ENCODE results near the gene LBH.

LBH gene

GRCh38 chr2:30235859-30236535 is 4.7 kb downstream of the LBH start:
- DNase-seq, result no peak

DNA sequence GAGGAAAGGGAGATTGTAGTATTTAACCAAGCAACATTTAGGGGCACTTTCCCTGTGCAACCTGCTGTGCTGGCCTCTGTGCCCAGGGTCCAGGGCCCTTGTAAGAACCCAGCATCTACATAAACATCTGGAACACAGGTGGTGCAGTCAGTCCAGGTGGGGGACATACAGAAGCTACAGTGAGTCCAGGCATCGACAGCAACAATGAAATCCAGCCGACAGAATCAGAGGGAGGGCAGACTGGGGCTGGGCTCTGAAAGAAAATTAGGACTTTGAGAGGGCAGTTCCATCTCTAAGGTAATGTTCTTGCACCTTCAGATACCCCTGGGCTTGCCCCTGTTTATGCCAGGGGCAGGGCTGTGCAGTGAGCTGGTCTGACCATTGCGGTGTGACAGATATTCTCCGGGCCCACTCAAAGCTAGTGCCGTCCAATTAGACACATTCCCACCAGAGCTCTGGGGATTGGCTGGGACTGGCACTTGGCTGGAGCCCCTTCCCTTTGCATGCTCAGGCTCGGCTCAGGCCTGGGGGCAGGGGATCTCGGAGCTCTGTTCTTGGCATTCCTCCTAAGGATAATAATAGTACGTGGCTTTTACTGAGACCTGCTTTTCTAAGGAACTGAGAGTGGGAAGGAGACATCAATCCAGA is 5.4 kb downstream of the LBH start:
- no peak for DNase-seq

DNA sequence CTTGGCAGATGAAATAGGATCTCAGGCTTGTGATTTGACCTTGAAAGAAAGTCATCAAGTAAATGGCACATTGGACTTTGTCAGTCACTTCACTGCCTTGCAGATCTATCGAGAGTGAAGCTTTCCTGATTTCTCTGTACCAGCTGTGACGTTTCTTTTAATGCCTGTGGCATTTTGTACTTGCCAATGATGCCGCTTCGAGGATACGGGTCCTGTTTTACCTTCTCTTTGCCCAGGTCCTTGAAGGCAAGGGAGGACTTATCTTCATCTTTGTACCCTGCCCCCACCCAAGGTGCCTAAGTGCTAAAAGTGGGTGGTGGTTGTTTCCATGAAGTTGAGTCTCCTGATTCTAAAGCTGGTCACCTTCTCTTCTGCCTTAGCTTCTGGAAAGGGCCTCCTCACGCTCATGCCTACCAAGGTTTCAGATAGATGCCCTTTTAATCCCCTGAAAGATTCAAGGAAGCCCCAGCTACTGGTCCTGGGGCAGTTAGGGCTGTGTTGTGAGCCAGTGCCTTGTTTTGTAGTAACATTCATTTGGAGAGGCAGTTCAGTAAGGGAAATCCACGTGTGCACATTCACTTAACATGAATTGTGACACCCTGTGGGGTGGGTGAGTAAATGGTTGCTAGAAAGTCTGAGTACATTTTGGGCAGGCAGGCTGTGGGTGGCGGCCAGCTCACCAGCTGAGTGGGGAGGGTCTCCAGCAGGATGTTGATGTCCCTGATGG is 6.1 kb downstream of the LBH start:
- no peak for DNase-seq

- DNase-seq, result no peak
Measured at GRCh38 chr2:30237966-30238800, 6.8 kb downstream of the LBH start.

- peak; percentile 46 for DNase-seq
Measured at GRCh38 chr2:30239308-30239985, 8.1 kb downstream of the LBH start.

DNA sequence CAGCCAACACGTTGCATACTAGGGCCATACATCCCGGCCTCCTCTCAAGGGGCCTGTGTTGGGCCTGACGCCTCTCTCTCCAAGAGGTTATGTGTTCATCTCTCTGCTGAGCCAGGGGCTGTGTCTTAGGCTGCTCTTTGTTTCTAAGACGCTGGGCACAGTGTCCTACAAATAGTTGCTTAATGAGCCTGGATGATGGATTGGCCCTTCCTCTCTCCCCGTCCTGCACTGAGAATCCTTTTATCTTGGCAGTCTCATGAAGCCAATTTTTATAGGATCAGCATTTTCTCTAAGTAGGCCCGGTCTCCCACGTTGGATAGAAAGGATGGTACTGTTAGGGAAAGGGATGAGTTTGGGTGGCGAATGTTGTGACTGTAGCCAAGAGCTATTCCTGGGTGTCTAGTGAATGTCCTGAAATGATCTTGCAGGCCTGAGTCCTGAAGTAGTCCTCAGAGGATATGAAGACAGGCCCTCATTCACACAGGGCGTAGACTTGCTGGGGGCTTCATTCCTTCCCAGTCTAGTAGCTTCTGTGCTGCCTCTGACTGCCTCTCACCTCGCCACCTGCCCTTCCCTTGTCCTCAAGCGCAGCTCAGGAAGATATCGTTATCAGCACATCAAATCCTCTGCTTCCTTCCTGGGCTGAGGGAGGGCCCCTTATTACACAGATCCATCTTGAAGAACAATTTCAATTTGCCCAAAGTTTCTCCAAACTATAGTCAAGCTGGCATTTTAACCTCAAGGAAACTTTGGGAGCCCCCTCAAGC is 8.8 kb downstream of the LBH start:
- no peak for DNase-seq

DNA sequence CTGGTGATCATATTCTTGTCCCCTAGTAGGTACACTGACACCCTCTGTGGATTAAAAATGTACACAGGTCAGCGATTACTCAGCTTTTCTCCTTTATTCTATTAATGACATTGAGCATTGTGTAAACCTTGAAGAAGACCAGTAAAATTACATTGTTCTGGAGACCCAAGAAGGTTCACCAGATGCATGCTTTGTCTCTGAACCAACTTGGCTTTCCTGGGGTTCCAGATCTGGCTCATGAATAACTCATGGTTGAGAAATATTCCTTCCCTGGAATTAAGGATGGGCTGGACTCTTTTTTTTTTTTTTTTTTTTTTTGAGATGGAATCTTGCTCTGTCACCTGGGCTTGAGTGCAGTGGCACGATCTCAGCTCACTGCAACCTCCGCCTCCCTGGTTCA is 11.9 kb downstream of the LBH start:
- no peak for DNase-seq

DNA sequence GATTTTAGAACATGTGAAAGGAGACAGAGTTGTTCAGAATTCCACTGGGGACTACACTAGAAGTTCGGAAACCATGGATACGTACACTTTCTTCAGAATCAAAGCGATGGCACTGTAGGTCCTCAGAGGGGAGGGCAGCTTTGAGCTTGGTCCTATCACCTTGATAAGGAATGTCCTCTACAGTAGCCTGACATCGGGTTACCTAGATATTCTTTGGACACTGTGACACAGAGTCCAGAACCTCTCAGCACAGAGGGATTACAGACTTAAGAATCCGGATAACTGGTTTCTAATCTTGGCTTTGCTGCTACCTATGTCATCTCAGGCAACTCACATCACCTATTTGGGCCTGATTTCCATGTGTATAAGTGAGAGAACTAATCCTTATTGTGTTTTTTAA is 14.0 kb downstream of the LBH start:
- DNase-seq, result no peak

DNA sequence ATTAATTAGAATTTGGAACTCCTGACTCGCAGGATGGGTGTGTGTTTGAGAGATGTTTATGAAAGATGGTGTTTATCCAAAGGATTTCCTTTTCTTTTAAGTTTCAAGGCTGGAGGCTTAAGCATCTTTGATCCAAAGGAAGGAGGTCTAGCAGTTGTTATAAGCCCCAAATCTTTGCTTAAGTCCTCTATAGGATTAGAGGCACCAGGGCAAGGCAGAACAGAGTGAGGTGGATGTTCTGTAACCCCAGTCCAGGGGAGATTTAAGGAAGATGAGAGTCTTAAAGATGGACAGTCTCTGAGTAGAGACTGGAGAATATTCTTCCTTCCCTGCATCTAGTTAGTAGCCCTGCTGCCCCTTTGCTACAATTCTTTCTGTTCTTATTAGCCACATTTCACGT is 17.5 kb downstream of the LBH start:
- no peak for DNase-seq

DNA sequence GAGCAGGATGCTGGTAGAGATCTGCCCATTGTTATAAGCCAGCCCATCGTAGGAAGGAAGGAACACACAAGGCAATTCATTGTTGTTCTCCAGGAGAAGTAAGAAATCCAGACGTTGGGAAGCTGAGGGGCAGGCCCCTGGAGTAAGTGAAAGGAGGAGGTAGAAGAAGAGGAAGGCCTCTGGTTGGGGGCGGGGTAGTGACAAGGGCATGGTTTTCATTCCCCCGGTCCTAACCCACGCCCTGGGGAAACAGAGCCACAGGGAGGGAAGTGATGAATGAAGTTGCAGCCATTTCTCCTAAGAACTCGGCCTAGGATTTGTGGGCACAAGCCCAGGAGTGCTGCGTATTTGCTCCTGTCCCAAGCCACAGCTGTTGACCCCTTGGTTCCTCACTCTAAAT is 18.0 kb downstream of the LBH start:
- no peak for DNase-seq

DNA sequence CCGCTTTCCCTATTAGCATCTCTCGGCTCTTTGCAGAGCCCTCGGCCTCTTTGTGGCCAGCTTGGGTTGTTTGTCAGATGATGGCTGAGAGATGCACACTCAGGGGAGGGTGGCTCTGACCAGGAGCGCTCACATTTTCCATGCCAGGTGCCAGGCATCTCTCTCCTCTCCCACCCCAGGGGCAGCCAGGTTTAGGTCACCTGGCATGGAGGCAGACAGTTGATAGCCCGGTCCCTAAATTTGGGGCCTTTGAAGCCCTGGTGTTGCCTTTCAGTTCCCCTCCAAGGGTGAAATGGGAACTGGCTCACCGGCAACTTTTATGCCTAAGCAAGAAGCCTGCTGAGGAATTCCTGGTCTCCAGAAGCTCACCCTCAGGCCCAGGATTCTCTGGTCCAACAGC is 19.1 kb downstream of the LBH start:
- DNase-seq, result no peak

DNA sequence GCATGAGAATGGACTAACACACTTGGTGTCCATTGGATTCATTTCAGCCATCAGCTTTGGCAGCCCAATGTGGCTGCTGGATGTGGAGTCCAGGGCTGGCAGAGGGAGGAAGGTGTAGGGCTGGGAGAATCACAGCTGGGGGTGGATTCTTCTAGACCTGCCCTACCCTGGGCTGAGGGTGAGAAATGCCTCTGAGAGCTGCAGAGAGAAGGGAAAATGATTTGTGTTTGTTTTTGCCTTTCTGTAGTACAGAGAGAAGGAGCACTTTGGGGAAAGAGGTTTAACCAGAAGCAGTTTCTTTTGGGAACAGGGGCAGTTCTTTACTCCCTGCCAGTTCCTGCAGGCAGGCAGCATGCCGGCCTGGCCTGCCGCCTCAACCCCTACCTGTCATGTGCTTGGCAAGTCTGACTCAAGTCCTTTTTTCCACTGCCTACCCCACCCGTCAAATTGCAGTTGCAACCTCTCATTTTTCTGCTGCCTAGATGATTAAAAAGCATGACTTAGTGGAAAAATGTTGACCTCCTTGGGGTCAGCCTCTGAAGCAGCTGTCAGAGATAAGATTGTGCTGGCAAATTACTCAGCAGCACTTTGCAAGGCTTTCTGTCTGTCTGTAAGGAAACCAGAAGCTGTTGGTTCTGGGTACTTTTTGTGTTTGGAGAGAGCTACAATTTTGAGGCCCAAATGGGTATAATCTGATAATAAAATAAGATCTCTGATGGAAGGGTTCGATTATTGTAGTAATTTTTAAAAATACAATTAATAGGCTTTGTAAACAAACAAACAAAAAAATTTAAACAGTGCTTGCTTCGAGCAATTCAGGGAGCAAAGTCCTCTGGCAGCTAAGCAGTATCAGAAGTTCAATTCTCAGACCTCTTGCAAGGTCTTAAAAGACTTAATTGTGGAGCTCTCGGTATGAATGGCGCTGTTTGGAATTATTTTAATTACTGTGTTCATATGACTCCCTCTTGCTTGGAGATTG is 21.7 kb downstream of the LBH start:
- no peak for DNase-seq

DNA sequence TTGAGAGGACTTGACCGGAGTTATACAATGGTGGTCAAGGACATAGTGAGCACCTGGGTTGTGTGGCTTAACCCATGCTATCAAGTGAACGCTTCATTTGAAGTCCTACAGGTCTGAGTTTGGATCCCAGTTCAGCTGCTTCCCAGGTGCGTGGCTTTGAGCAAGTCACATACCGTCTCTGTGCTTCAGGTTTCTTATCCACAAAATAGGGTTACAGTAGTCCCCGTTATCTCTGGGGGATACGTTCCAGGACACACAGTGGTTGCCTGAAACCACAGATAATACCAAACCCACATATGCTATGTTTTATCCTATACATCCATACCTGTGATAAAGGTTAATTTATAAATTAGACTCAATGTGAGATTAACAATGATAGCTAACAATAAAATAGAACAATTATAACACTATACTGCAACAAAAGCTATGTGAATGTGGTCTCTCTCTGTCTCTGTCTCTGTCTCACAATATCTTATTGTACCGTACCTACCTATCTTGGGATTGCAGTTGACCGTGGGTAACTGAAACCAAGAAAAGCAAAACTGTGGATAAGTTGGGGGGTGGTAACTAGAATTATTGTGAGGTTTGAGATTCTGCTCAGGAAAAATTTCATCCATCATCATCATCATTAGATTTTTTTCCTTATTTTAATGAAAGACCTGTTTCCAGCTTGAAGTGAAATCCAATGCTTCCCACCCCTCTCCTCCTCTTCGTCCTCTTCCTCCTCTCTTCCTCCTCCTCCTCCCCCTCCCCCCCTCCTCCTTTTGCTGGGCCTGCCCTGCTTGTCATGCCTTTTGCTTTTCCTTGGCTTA is 22.7 kb downstream of the LBH start:
- DNase-seq, result no peak

DNA sequence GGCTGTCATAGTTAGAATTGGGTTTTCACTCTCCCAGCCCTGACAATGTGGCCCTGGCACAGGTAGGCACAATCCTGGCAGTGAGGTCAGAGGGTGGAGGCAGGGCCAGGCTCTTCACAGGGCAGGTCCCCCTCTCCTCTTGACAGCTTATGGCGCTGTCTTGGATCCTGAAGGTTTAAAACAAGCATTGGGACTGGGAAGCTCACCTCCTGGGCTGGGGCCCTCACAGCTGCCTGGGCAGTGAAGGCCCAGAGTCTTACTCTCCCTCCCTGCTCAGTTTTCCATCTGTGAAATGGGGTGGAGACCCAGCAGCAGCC is 23.3 kb downstream of the LBH start:
- no peak for DNase-seq

GRCh38 chr2:30255026-30255425 is 23.7 kb downstream of the LBH start:
- DNase-seq, result no peak

GRCh38 chr2:30255466-30256408 is 24.4 kb downstream of the LBH start:
- DNase-seq, result no peak

DNA sequence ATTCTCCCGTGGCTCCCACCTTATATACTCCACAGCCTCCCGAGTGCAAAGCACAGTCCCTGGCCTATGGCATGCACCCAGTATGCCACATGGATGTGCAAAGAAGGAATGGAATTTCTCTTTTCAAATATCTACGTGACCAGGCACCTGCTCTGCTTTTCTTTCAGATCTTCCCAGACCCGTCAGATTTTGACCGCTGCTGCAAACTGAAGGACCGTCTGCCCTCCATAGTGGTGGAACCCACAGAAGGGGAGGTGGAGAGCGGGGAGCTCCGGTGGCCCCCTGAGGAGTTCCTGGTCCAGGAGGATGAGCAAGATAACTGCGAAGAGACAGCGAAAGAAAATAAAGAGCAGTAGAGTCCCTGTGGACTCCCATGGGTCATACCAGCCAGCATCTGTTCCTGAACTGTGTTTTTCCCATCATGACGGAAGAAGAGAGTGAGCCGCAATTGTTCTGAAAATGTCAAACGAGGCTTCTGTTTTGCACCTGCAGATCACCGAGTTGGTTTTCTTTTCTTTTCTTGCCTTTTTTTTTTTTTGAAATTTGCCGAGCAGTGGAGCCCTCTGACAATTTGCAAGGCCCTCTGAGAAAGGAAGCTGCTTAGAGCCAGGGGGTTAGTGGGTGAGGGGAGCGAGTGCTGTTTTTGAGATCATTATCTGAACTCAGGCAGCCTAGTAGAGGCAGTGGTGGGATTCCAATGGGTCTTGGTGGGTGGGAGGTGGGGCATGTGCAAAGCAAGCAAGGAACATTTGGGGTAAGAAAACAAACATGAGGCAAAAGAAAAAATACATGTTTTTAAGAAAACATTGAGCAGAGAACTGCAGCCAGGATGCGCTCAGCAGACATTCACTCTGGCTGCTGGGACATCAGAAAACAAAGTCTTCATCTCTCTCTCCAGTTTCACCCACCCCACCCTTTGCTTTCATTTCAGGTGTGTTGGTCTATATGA is 26.2 kb downstream of the LBH start:
- no peak for DNase-seq

DNA sequence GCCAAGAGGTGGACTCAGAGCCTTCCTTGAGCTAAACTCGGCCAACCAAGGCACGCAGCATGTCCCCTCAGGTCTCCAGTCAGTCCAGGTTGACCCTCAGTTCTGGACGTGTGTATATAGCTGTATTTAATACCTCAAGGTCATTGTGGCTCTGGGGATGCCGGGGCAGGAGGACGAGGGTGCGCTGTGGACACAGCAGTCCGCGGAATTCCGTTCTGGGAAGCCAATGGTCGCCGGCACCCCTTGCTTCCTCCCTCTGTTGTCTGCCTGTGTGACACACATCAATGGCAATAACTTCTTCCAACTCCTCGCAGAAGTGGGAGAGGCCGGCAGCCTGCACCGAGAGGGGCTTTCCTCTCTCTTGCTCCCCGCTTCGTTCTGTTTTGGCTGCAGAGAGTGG is 27.7 kb downstream of the LBH start:
- DNase-seq, result no peak
